Stimulated activated naive CD8-positive, alpha-beta T cell treated with anti-CD3 and anti-CD28 coated beads, Interleukin-15, Interleukin-2, amounts not matched to agents 100 U/mL and 50 U/mL, for 24 hours (primary cell): ENCODE measurements around the gene DMXL1.
"Not testable (repeated sequence)": the region's sequence is repeated elsewhere in the genome, so short reads cannot be mapped to it uniquely, and the experiment has no call there.

Experiments used
- ATAC-seq: fragments of 150-1000 bp; cut with Tn5 transposase; one replicate; pipeline ENCODE4 v1.10.0; 2021
- DNase-seq: peaks from one replicate; pipeline ENCODE4 v3.0.0; 2021

Gene DMXL1

DNA sequence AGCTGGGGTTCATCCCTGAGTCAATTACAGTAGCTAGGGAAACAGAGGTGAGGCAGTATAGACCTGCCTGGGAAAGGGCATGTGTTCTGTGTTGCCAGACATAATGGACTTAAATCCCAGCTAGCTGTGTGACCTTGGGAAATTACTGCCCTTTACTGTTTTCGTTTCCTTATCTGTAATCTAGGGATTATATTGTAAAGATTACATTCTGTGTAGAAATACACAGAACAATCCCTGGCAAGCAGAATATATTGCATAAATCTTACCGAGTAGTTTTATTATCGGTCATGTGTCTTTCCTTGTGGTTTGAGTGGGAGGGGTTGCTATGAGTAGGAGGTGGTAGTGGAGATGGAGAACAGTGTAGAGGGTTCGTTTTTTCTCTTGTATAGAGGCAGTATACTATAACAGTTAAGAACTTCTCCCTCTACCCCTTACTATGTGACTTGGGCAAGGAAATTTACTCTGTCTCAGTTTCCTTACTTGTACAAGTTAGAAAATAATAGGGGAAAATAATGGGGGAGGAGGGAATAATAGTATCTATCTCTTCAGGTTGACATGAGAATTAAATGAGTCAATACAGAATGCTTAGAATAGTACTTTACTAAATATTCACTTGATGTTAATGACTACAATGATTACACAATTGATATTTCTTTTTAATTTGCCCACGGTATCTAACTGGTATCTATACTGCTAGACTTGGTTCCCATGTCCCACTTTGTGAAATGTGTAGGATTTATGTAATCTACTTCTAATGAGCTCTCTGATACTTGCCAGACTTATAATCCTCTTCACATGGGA lies 7.1 kb upstream of the DMXL1 start:
- peak; percentile 93 for ATAC-seq
- DNase-seq = no peak

DNA sequence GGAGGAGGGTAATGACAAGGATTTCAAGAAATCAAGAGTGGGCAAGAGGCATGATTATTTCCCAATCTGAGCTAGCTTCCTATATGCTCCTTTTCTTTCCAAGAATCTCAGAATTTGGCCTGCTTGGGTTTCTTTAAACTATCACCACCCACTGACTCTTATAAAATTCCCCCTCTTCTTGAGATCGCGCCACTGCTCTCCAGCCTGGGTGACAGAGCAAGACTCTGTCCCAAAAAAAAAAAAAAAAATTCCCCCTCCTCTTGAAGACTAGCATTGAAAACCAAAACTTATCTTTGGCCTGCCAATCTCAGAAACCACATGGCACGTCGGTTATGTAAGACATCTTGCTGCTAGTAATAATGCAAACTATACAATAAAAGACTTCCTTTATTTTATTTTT lies 3.4 kb upstream of the DMXL1 start:
- no peak for ATAC-seq
- DNase-seq = no peak

DNA sequence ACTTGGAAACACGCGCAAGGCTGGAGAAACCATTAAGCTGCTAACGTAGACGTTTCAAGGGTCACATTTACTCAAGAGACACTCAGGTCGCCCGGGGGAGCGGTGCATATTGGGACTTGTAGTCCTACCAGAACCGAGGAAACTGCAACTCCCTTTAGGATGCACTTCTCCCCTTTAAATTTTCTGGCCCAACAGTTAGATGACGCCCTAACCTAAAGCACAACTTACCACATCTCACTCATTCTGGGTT lies 384 bp upstream of the DMXL1 start:
- DNase-seq = no peak

DNA sequence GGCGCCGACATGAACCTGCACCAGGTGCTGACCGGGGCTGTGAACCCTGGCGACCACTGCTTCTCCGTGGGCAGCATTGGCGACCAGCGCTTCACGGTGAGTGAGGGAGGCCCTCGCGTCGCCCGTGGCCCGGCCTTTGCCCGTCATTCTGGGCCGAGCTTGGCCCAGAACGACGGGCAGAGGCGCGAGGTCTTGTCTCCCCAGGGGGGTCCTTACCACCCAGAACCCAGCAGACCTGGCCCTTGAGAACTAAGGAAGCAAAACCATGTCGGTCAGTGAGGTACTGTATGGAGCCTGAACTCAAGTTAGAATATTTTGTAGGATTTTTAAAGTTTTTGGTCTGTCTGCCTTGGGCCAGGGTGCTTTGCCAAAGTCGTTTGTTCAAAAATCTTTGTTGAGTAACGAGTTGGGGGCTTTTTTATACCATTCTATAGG lies 691 bp downstream of the DMXL1 start:
- DNase-seq (no peak), ATAC-seq (peak; percentile 0)

More for the DNA sequence above, 384 bp upstream of the DMXL1 start:
- peak; percentile 70 for ATAC-seq

DNA sequence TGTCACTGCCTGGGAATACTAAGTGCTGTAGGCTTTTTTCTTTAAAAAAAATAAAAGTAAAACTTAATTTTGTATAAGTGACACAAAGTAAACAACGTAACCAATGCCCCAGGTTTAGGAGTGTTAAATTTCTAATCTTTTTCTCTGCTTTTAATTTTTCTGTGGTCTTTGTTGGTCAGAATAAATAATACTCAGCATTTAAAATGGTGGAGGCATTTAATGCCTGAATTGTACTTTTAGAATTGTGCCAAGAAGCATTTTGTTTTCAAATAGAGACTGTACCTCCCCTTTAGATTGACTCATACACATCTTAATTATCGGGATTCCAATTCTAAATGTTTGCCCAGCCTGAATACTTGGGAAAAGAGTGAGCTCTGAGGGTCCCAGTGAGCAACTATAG lies 1.6 kb downstream of the DMXL1 start:
- DNase-seq (no peak), ATAC-seq (no peak)

DNA sequence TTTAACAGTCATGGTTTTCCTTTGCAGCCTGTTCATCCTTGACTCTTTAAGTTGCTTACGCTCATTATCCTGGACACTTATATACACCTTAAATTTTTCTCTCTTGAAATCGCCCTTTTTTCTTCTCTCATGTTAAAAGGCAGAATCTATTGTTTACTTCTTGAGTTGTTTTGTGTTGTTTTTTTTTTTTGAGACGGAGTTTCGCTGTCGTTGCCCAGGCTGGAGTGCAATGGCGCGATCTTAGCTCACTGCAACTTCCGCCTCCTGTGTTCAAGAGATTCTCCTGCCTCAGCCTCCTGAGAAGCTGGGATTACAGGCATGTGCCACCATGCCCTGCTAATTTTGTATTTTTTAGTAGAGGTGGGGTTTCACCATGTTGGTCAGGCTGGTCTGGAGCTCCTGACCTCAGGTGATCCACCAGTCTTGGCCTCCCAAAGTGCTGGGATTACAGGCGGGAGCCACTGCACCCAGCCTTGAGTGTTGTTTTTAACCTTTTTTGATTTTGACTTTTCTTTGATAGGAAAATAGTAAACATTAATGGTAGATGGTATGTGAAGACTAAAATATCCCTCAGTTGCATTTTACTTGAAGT lies 3.0 kb downstream of the DMXL1 start:
- not testable (repeated sequence) for DNase-seq, ATAC-seq

DNA sequence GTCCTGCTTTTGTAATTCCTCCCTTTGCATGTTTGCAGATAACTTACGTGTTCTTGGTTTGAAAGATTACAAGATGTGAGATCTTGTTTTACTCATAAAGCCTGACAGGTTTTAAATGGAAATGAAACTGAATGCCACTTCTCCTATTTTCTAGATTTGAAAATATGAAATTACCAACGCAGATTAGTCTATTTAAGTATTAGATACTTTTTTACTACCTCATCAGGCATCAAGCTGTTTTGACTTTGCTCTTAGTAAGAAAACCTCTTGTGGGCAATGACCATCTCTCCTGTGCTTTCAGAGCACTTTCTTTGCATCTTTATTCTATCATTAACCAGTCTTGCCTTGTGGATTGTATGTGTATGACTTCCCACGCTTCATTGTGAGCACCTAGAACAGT lies 3.5 kb downstream of the DMXL1 start:
- no peak for ATAC-seq
- no peak for DNase-seq

GRCh38 chr5:119075269-119075668 lies 4.4 kb downstream of the DMXL1 start:
- peak; percentile 35 for DNase-seq
- not testable (repeated sequence) for ATAC-seq

DNA sequence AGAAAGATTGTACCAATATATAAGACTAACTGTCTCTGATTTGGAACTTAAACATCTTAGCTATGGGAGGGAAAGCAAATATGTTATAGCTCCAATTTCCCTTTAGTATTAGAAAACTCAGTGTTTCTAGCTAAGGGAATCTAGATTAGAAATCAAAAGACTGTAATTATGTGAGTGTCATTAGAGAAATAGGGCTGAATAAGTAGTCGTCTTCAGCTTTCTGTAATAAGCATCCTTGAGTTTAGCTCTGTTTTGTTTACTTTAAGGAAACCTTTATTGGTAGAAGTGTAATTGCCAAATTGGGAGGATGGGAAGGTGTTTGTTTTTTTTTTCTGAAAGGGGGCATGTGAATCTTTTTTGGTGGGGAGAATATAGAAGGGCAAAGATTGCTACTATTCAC lies 5.2 kb downstream of the DMXL1 start:
- no peak for ATAC-seq
- no peak for DNase-seq

DNA sequence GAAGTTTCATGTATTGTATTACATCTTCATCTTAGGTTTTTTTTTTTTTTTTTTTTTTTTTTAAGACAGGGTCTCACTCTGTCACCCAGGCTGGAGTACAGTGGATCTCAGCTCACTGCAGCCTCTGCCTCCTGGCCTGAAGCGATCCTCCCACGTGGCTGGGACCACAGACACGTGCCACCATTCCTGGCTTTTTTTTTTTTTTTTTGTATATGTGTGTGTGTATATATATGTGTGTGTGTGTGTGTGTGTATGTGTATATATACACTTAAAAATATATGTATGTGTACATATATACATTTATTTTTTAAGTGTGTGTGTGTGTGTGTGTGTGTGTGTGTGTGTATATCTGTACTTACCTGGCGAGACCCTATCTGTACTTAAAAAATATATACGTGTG lies 6.6 kb downstream of the DMXL1 start:
- DNase-seq = no peak
- no peak for ATAC-seq

DNA sequence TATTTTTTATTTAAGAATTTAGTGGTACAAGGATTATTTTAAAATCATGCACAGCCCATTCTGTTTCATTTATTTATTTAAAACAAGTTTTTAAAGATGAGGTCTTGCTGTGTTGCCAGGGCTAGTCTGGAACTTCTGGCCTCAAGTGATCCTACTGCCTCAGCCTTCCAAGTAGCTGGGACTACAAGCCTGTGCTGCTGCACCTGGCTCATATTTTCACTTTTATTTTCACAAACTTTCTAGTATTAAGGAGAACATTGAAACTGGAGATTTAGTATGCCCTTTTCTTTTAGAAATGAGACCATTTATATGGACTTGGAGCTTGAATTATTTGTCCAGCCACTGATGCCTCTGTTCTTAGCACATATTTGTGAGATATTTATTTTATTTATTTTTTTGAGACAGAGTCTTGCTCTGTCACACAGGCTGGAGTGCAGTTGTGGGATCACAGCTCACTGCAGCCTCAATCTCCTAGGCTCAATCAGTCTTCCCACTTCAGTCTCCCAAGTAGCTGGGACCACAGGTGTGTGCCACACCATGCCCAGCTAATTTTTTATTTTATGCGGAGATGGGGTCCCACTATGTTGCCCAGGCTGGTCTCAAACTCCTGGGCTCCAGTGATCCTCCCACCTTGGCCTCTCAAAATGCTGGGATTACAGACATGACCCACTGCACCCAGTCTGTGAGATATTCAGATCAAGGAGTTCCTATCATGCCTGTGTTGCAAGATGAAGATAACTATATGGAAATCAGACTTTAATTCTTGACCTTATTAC lies 7.4 kb downstream of the DMXL1 start:
- DNase-seq (no peak), ATAC-seq (no peak)

DNA sequence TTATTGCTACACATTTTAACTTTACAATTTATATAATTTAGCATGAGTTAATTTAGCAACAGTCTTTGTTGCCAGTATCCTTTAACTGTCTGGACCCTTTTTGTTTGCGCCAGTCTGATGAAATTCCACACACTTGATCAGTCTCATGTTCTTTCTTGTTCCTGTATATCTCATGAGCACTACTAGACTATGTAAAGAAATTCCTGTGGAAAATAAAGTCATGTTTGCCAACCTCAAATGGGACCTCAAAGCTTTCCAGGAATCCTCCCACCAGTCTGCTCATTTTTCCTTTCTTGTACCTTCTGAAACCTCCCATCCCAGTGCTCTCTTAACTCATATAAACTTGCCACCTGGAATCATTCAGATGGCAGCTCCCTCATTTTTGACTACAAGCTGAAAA lies 8.0 kb downstream of the DMXL1 start:
- DNase-seq (no peak), ATAC-seq (peak; percentile 14)

DNA sequence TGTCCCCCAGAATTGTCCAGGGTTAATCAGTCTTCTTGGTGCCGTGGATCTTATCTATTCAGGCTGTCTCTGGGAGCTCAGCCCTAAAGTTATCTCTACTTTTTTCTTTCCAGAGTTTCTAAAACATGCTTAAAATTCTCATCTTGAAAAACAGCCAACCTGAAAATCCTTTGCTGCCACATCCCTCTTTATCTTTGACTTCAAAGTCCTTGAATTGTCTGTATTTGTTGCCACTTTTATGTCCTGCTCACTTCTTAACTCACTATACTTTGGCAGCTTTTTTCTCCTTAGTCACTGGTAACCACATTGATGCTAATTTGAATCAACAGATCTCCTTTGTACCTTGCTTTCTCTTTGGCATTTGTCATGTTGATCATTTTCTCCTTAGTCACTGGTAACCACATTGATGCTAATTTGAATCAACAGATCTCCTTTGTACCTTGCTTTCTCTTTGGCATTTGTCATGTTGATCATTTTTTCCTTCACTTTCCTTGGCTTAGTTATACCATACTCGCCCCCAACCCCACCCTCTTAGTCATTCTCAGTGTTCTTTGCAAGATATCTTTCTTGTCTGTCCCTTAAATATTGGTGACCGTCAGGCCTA lies 8.5 kb downstream of the DMXL1 start:
- DNase-seq (peak; percentile 45), ATAC-seq (peak; percentile 93)

- no peak for DNase-seq
- no peak for ATAC-seq
Measured at GRCh38 chr5:119080936-119081335, 10.0 kb downstream of the DMXL1 start.

- DNase-seq = no peak
- no peak for ATAC-seq
Measured at GRCh38 chr5:119082691-119083090, 11.8 kb downstream of the DMXL1 start.

GRCh38 chr5:119083679-119084078 lies 12.8 kb downstream of the DMXL1 start:
- DNase-seq (no peak), ATAC-seq (no peak)

DNA sequence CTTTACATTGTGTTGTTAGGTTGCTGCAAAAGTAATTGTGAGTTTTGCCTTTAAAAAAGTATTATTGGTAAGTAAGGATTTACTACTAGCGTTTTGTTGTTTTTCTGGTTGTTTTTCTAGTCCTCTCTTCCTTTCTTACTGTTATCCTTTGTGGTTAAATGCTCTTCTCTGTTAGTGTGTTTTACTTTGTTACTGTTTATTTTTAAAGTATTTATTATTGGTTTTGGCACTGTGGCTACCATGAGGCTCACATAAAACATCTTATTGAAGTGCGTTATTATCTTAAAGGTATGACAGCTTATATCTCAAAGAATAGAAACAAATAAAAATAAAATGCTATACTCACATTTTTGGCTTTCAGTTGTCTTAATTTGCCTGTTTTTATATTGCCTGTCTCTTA lies 17.6 kb downstream of the DMXL1 start:
- no peak for DNase-seq
- ATAC-seq = no peak

DNA sequence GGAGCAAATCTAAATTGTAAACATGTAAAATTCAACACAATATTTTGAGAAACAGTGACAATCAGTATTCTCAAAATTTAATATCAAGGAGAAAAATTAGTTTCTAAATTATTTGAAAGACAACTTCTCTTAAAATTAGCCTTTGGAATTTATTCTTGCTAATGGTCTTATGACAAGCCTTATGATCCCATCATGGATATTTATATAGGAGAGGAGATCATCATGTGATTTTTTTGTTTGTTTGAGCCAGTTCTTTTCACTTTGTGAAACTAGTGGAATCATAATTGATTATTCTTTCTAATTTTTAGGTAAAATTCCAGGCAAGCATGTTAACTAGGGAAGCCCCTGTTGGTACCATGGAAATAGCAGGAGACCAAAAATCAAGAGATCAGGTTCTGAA lies 24.7 kb downstream of the DMXL1 start:
- ATAC-seq (no peak), DNase-seq (no peak)

DNA sequence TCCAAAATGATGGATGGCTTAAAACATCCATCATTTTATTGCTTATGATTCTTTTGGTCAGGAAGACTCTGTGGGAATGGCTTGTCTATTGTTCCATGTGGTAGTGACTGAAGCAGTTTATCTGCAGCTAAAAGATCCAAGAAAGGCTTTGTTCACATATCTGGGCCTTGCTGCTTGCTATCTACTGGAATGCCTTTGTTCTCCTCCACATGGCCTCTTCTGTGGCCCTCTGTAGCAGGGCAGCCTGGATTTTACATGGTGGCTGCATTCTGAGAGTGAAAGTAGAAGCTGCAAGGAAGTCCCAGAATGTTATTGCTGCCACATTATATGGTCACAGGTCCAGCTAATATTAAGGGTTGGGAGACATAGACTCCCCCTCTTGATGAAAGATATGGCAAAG lies 35.1 kb downstream of the DMXL1 start:
- no peak for ATAC-seq
- no peak for DNase-seq

- ATAC-seq (no peak), DNase-seq (no peak)
Measured at GRCh38 chr5:119112151-119112550, 41.3 kb downstream of the DMXL1 start.

GRCh38 chr5:119117237-119117636 lies 46.4 kb downstream of the DMXL1 start:
- ATAC-seq (no peak), DNase-seq (no peak)

DNA sequence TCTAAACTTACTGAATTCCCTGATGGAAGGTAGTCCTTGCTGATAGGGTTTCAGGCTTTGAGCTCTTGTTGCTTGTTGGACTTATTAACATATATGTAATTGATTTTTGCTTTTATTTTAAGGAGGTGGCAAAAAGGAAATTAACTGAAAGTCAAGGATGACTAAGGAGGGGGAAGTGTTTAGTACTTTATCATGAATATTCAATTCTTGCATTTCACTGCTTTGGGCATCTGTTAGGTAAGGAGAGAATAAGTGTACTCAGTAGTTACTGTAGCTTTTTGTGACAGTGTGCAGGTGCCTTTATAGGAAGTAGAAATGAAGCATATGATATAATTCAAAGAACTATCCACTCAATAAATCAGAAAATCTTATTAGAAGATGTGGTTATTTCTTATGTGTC lies 47.1 kb downstream of the DMXL1 start:
- DNase-seq (no peak), ATAC-seq (no peak)

GRCh38 chr5:119120893-119121292 lies 50.0 kb downstream of the DMXL1 start:
- DNase-seq (no peak), ATAC-seq (no peak)
